GM18951 (cell line): ENCODE measurements around the gene KIAA0513.

Experiments
- POLR2A ChIP-seq: IDR thresholded peaks from 4 replicates; pipeline ENCODE4 v1.6.1; 2011; ENCODE audit warnings: mild to moderate bottlenecking; ENCODE audit not compliant: insufficient read length, insufficient read depth; ENCODE audit errors: extremely low read depth
- in situ Hi-C: fragments of 300-500 bp; cut with MboI; formaldehyde crosslinking; loops from one replicate; pipeline ENCODE4 v1.12.0; 2022; ENCODE audit warnings: low sequenced_read_pairs, mixed read lengths, inconsistent platforms; ENCODE audit not compliant: unreplicated experiment

Gene KIAA0513

GRCh38 chr16:84996365-84996764, 31.2 kb upstream of the KIAA0513 start:
- in situ Hi-C loops = no loop called here
- TF ChIP-seq POLR2A = no peak

DNA sequence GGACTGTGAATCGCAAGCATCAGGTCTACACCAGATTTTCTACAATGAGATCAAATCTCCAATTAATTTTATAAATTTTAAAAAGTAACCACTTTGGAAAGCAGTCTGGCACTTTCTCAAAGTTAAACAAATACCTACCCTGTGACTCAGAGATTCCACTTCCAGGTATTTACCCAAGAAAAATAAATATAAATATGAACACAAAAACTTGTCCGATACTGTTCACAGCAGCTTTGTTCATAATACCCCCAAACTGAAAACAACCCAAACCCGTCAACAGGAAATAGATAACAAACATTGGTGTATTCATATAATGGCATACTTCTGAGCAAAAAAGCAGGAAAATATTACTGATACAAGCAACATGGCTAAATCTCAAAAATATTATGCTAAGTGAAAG, 28.4 kb upstream of the KIAA0513 start:
- no peak for TF ChIP-seq POLR2A
- in situ Hi-C loops = no loop called here

DNA sequence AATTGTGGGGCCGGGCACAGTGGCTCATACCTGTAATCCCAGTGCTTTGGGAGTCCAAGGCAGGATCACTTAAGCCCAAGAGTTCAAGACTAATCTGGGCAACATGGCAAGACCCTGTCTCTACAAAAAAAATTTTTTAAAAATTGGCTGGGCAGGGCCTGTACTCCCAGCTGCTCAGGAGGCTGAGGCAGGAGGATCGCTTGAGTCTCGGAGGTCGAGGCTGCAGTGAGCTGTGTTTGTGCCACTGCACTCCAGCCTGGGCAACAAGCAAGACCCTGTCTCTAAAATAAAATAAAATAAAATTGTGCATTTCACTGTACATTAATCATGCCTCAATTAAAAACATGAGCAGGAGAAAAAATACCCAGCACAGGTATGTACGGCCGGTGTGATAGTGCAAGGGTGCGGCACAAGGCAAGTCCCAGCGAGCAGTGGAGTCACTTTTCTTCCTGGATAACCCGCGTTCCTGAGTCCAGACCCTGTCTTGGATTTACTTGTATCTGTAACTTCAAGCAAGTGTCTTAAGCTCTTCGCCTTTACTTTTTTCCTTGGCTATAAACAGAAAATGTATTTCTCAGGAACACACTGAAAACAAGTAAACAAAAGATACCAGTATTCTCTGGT, 27.6 kb upstream of the KIAA0513 start:
- in situ Hi-C loops = no loop called here
- no peak for TF ChIP-seq POLR2A

DNA sequence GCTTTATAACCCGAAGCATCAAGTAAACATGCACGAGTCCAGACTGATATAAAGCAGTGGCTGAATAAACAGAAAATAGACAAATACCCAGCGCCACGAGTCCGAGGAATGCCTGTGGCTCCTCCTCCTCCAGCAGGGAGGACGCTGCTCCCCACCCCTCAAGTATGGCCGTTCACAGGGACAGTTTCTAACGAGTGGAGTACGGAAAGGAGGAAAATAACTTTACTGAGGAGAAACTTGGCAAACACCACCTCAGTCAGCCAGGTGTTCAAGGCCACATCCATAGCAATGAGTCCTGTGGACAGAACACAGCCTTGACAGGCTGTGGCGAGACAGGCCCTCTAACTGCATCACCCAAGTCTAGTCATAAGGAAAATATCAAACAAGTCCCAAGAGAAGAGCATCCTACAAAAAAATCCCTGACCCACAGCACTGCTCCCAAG, 25.5 kb upstream of the KIAA0513 start:
- in situ Hi-C loops = no loop called here
- TF ChIP-seq POLR2A = no peak

- in situ Hi-C loops = no loop called here
- no peak for TF ChIP-seq POLR2A
Measured at GRCh38 chr16:85002608-85003007, 25.0 kb upstream of the KIAA0513 start.

GRCh38 chr16:85003076-85003475, 24.5 kb upstream of the KIAA0513 start:
- no peak for TF ChIP-seq POLR2A
- in situ Hi-C loops = no loop called here

- in situ Hi-C loops = no loop called here
- TF ChIP-seq POLR2A = no peak
Measured at GRCh38 chr16:85003725-85004586, 23.6 kb upstream of the KIAA0513 start.

- TF ChIP-seq POLR2A = no peak
- in situ Hi-C loops = no loop called here
Measured at GRCh38 chr16:85004587-85005205, 22.9 kb upstream of the KIAA0513 start.

DNA sequence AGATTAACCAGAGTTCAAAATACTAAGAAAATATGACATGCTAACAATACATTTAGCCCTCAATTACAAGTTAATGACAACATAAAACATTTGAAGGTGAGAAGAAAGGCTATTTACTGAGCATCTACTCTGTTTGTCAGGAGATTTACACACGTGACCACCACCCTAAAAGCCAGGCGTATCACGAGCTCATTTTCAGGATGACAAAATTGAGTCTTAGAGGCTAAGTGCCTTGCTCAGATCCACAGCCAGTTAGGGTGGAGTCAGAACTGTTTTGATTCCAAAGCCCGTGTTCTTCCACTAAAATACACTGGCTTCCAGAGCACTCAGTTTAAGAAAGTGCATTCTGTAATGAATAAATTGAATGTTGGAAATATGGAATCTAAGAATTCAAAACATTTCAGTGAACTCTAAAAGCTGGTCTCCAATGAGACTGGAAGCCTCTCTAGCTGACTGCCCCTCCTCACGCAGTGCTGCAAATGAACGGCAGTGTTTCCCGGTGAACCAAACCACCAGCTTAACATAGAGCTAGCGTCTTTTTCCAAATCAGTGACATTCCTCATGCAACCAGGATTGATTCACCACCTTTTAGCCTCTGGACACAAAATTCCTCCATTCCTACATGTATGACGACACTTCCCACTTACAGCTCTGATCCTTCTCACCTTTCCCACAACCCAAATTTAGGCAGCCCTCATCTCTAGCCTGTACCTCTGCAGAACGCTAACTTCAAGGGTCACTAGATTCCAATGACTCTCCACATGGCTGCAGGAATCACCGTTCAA, 22.1 kb upstream of the KIAA0513 start:
- in situ Hi-C loops = no loop called here
- no peak for TF ChIP-seq POLR2A

- in situ Hi-C loops = no loop called here
- TF ChIP-seq POLR2A = no peak
Measured at GRCh38 chr16:85006639-85007038, 21.0 kb upstream of the KIAA0513 start.

DNA sequence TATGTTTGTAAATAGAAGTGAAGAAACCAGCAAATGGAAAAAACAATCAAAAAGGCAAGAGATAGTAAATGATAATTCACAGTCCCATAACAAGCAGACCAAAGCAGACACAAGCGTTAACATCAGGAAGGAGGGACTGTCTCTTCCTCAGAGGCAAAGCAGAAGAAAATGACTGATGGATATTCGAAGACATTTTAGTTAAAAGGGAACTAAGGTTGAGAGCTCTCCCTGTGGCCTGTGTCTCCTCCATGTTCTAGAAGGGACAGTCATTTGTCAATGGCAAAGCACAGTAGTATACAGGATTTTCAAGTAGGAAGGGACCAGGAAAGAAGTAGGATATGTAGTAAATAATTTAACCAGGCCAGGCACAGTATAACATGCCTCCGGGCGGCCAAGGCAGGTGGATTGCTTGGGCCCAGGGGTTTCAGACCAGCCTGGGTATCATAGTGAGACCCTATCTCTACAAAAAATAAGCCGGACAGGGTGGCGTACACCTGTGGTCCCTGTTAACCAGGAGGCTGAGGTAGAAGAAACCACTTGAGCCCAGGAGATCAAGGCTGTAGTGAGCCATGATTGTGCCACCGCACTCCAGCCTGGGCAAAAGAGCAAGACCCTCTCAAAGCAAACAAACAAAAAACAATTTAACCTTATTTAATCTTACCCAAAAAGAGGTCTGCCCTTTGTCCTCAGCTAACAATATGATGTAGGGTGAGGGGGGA, 19.9 kb upstream of the KIAA0513 start:
- TF ChIP-seq POLR2A = no peak
- in situ Hi-C loops = no loop called here

DNA sequence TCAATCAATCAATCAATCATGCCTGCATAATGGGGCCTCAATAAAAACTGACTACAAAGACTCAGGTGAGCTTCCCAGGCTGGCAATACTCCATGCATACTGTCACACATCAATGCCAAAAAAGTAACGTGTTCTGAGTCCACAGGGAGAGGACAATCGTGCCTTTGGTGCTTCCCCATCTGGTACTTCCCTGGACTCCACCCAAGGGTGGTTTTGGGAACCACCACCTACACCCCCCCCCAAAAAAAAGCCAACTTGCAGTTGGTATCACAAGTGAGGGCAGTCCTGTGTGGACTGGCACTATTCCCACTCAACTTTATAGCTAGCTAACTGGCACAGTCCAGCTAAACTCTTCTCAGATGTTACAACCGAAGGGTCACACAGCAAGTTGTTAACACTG, 19.3 kb upstream of the KIAA0513 start:
- in situ Hi-C loops = no loop called here
- TF ChIP-seq POLR2A = no peak
